Measurements from ENCODE around the gene PLPPR4. TPM values are rescaled to one million over a fixed set of nuclear protein-coding genes. Genes with fewer than 3 reads are reported as not detected.
"Not testable (repeated sequence)": the region's sequence is repeated elsewhere in the genome, so short reads cannot be mapped to it uniquely, and the experiment has no call there.

PLPPR4 gene
- total RNA-seq, 1 donor from 2014 or later = 0.24 TPM

DNA sequence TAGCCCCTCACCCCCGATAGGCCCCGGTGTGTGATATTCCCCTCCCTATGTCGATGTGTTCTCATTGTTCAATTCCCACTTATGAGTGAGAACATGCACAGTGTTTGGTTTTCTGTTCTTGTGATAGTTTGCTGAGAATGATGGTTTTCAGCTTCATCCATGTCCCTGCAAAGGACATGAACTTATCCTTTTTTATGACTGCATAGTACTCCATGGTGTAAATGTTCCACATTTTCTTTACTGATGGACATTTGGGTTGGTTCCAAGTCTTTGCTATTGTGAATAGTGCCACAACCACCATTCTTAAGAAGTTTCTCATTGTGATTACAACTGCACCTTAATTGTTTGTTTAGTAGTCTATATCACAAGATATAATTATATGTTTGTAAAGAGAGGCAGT lies 3.9 kb upstream of the PLPPR4 start:
- intact Hi-C loops (cut with DNase I) = loop anchor here (10.0 kb wide), 1 partner anchor 66 kb away; no protein-coding TSS in a partner anchor
- DNase-seq (ENCODE audit: missing footprints); ATAC-seq: not testable (repeated sequence)

DNA sequence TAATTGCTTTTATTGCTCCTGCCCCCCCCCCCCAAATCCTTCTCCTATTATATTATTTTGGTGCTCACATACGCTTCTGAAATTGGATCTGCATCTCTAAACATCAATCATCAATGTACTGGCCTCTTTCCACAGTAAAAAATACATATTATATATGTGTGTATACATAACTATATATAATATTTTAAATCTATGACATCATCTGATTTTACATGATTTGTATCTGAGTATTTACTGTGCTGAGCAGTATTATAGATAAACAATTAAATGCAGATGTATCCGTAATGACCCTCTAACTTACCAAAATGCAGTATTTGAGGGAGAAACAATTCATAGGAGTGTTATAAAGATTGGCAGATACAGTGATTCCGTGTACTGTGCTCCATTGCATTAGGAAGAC lies 832 bp downstream of the PLPPR4 start:
- ATAC-seq (no peak), DNase-seq (ENCODE audit: missing footprints) (no peak)
- intact Hi-C loops (cut with DNase I) = loop anchor here (10.0 kb wide), 1 partner anchor 70 kb away; no protein-coding TSS in a partner anchor

DNA sequence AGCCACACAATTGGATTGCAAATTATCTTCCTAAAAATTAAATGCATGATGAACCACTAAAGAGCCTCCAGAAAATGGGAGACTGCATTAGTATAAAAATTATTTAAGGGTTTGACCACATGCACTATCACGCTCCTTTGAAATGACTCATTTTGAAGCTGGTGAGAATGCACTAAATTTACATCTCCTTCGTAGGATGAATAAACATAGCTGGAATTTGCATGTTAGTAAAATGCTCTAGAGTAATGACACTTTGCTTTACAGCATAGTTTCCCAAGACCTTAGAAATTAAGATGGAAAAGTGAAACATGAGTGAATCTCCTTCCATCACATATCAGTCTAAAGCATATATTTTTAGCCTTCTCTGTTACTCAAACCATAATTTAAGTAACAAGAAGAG lies 2.4 kb downstream of the PLPPR4 start:
- intact Hi-C loops (cut with DNase I) = loop anchor here (10.0 kb wide), 1 partner anchor 72 kb away; no protein-coding TSS in a partner anchor
- DNase-seq (ENCODE audit: missing footprints) = no peak
- no peak for ATAC-seq

DNA sequence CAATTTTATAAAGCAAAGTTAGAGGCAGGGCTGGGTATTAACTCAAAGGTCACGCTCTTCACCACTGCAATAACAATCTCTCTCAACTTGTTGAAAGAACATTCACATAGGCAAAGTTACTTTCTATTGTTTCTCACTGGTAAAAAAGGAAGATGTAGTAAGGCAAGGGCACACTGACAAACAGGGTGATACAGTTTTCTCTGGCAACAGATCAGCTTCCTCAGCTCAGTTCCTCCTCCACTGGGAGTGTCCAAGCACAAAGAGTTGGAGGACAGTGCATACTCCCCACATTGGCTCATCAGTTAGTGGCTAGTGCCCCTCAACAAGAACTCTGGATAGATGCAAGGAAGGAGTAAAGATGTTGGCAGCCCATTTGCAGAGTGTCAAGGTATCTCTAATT lies 3.7 kb downstream of the PLPPR4 start:
- DNase-seq (ENCODE audit: missing footprints) (no peak), ATAC-seq (no peak)
- intact Hi-C loops (cut with DNase I) = loop anchor here (10.0 kb wide), 1 partner anchor 73 kb away; no protein-coding TSS in a partner anchor

DNA sequence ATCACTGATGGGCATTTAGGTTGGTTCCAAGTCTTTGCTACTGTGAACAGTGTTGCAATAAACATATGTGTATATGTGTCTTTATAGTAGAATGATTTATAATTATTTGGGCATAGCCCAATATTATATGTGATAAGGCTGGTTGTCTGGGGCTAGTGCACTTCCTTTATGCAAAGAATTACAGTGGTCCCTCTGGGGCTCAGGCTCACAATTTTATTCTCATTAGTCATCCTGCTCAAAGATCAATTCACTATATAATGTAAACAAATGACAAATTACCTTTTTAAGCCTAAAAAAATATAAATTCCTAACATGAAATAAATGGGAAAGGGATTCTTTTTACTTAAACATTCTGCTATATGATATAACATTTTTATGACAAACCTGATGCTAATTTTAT lies 5.0 kb downstream of the PLPPR4 start:
- intact Hi-C loops (cut with DNase I) = loop anchor here (10.0 kb wide), 1 partner anchor 75 kb away; no protein-coding TSS in a partner anchor
- ATAC-seq (no peak), DNase-seq (ENCODE audit: missing footprints) (no peak)

DNA sequence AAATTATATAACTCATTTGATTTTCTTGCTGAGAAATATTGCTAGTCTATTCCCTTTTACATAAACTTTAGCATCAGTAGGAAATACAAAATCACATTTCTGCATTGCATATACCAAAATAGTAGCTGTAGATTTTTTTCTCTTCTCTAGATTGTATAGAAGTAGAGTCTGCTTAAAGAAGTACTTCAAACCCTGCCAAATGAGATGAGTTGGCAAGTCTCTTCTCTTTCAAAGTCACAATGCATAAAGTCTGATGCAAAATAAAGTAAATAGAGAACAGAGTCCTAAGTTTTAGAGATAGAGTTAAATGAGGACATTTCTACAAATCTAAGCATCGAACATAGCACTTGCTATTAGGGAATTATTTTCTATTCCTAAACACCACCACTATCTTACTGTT lies 6.4 kb downstream of the PLPPR4 start:
- intact Hi-C loops (cut with DNase I) = no loop called here
- no peak for ATAC-seq
- DNase-seq (ENCODE audit: missing footprints) = no peak

DNA sequence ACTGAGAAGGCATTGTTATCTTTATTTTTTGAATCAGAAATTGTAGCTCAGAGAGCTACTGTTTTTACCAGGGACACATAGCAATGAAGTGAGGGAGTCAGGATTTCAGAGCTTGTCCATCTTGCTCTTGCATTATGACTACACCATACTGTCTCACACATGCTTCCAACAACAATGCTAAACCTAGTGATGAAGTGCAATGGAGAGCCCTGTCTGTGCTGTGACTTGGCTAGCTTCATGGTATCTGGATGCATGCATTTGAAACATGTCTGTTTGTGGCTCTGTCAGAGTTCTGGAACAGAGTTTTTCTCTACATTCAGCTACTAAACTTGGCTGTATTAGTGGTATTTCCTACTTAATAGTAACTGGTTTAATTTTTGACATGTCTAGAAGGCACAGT lies 7.0 kb downstream of the PLPPR4 start:
- ATAC-seq = no peak
- no peak for DNase-seq (ENCODE audit: missing footprints)
- intact Hi-C loops (cut with DNase I) = no loop called here

DNA sequence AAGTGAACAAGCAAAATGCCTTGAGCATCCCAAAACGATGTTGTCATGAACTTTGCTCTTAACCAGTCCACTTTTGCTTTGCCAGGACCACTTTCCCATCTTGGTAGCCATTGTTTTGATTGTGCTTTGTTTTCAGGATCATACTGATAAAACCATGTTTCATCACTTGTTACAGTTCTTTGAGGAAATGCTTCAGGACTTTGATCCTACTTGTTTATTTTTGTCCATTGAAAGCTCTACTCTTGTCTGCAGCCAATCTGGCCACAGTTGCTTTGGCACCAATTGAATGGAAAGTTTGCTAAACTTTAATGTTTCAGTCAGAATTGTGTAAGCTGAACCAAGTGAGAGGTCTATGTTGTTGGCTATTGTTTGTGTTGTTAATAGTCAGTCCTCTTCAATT lies 12.8 kb downstream of the PLPPR4 start:
- ATAC-seq (no peak), DNase-seq (ENCODE audit: missing footprints) (no peak)
- intact Hi-C loops (cut with DNase I) = no loop called here

DNA sequence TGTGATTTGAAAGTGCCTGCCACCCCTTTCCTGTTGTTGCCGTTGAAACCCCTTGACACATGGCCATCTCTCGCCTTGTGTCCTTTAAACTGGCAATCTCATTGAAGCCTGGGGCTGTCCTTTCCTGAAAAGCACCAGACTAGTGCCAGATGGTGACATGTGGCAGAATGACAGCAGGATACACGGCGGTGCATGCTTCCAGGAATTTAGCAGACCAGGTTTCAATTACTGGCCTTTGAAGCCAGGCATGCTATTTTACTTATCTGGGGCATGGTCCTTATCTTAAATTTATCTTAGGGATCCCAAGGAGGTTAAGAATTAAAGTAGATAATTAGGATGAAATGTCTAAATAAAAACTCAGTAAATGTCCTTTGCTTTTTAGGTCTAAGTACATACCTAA lies 15.2 kb downstream of the PLPPR4 start:
- ATAC-seq (no peak), DNase-seq (ENCODE audit: missing footprints) (no peak)
- intact Hi-C loops (cut with DNase I) = no loop called here

DNA sequence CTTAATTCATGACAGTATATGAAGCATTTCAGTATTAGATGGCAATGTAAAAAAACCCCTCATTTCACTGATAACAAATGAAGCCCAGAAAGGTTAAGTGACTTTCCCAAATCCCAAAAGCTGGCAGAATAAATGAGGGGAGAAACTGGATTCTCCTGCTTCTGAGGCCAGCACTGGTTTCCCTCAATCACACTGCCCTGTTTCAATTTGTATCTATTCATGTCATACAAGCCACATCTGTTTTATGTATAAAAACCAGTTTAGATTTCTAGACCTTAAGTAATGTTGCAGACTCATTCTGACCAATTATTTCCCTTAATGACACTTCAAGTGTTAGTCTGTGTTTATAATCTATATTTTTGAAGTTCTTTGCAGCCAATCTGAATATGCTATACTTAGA lies 16.8 kb downstream of the PLPPR4 start:
- no peak for ATAC-seq
- no peak for DNase-seq (ENCODE audit: missing footprints)
- intact Hi-C loops (cut with DNase I) = no loop called here

DNA sequence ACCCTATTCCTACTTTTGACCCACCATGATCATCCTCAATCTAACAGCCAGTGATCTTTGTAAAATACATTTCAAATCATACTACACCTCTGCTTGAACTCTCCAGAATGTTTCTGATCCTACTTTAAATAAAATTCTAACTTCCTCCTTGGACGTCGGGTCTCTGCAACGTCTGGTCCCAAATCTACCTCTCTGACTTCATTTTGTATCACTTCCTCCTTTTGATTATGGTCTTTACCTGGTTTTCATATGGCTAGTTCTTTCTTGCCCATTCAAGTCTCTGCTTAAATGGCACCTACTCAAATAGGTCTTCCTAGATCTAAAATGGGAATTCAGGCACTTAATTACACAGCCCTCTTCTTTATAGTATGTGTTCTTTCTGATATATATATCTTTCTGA lies 18.2 kb downstream of the PLPPR4 start:
- ATAC-seq = no peak
- no peak for DNase-seq (ENCODE audit: missing footprints)
- intact Hi-C loops (cut with DNase I) = no loop called here

DNA sequence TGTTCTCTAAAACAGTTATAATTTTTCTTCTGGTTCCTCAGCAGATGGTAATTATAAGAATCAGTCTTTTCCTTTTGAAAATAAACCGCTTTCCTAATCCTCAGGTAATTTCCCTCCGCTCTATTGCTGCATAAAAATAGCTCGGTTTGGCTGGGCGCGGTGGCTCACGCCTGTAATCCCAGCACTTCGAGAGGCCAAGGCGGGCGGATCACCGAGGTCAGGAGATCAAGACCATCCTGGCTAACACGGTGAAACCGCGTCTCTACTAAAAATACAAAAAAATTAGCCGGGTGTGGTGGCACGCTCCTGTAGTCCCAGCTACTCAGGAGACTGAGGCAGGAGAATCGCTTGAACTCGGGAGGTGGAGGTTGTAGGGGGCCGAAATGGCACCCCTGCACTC lies 19.2 kb downstream of the PLPPR4 start:
- ATAC-seq; DNase-seq (ENCODE audit: missing footprints); intact Hi-C loops (cut with DNase I): not testable (repeated sequence)

DNA sequence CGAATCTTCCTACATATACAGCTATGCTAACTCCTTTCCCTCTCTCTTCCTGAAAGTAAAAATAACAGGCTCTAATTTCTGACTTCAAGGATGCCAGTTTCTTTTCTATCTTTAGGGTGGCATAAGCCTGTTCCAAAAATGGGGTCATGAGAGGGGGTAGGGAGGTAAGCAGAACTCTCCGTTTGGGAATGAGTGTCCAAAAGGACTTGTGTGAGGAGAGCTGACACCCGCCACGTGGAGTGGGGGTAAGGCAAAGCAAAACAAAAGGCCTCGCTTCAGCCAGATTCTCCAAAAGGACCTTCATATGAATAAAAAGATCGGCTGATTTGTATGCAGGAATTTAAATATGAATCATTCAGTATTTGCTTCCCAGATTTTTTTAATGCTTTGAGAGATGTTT lies 28.6 kb downstream of the PLPPR4 start:
- intact Hi-C loops (cut with DNase I) = no loop called here
- no peak for DNase-seq (ENCODE audit: missing footprints)
- no peak for ATAC-seq

DNA sequence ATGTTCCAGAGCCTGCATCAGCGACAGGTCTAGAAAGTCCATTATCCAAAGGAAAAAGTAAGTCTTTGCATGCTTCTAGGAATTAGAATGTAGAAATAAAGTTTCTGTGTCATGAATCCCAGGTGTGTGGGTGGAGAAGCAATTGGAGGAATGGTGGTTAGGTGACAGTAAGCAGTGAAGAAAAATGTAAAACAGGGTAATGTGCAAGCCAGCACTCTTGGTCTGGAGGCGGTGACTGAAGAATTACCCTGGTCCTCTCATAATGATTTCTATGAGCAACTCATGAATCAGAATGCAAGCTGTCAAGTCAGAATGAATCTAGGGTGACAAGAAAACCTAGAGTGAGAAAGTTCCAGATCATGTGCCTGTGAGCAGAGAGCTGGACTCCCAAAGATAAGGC lies 33.6 kb downstream of the PLPPR4 start:
- no peak for ATAC-seq
- intact Hi-C loops (cut with DNase I) = no loop called here
- no peak for DNase-seq (ENCODE audit: missing footprints)

DNA sequence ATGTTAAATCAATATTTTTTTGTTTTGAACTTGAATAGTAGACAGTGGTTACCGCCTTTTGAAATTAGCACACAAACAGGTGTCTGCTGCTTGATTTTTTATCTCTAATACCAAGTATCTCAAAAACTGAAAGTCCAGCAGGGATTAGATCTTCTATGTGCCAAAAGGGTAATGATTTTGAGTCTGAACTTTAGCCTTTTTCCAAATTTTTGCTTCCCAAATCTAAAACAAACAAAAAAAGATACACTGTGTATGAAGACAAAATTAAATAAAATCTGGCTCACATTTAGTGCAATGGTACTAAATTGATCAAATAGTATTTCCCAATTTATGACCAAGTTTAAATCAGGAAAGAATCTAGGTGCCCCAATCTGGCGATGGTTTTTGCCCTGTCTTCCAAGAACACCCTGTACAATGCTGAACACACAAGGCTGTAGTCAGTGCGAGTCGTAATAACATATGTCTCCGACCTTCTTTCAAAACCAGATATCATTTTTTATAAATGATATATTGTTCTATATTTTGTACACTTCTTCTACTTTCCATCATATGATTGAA lies 40.5 kb downstream of the PLPPR4 start:
- intact Hi-C loops (cut with DNase I) = no loop called here
- ATAC-seq (no peak), DNase-seq (ENCODE audit: missing footprints) (no peak)

DNA sequence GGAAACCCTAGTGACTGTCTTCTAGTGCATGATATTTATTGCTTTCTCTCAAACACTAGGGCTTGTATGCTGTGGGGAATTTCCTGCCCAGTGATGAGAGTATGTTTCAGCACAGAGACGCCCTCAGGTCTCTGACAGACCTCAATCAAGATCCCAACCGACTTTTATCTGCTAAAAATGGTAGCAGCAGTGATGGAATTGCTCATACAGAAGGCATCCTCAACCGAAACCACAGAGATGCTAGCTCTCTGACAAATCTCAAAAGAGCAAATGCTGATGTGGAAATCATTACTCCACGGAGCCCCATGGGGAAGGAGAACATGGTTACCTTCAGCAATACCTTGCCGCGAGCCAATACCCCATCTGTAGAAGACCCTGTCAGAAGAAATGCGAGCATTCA lies 41.3 kb downstream of the PLPPR4 start:
- intact Hi-C loops (cut with DNase I) = no loop called here
- DNase-seq (ENCODE audit: missing footprints) (no peak), ATAC-seq (no peak)

DNA sequence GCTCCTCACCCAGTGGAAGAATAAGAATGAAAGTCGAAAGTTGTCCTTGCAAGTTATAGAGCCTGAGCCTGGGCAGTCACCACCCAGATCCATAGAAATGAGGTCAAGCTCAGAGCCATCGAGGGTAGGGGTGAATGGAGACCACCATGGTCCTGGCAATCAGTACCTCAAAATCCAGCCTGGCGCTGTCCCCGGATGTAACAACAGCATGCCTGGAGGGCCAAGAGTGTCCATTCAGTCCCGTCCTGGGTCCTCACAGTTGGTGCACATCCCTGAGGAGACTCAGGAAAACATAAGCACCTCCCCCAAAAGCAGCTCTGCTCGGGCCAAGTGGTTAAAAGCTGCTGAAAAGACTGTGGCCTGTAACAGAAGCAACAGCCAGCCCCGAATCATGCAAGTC lies 41.8 kb downstream of the PLPPR4 start:
- peak; percentile 58 for DNase-seq (ENCODE audit: missing footprints)
- intact Hi-C loops (cut with DNase I) = no loop called here
- ATAC-seq = no peak

DNA sequence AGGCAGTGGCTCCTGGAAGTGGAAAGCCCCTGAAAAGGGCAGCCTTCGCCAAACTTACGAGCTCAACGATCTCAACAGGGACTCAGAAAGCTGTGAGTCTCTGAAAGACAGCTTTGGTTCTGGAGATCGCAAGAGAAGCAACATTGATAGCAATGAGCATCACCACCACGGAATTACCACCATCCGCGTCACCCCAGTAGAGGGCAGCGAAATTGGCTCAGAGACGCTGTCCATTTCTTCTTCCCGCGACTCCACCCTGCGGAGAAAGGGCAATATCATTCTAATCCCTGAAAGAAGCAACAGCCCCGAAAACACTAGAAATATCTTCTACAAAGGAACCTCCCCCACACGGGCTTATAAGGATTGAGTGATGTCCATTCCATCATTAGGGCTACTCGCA lies 42.4 kb downstream of the PLPPR4 start:
- intact Hi-C loops (cut with DNase I) = no loop called here
- DNase-seq (ENCODE audit: missing footprints) = no peak
- ATAC-seq = no peak

DNA sequence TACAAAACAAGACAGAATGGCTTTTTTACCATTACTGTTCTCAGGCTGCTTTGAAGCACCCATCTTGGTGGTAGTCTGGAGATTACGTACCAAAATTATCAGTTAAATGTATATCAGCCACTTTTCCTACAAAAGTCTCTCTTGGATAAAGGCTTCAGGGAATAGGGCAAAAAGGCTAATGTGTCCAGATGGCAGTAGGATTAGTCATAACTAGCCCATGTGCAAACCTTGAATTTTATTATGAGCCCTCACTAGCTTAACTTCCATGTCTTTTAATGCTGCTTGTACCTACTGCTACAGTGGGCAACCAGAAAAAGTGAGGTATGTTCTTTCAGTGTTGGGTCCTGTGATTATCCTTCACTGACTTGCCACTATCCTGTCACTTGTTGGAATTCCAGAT lies 51.0 kb downstream of the PLPPR4 start:
- DNase-seq (ENCODE audit: missing footprints) (no peak), ATAC-seq (no peak)
- intact Hi-C loops (cut with DNase I) = no loop called here

DNA sequence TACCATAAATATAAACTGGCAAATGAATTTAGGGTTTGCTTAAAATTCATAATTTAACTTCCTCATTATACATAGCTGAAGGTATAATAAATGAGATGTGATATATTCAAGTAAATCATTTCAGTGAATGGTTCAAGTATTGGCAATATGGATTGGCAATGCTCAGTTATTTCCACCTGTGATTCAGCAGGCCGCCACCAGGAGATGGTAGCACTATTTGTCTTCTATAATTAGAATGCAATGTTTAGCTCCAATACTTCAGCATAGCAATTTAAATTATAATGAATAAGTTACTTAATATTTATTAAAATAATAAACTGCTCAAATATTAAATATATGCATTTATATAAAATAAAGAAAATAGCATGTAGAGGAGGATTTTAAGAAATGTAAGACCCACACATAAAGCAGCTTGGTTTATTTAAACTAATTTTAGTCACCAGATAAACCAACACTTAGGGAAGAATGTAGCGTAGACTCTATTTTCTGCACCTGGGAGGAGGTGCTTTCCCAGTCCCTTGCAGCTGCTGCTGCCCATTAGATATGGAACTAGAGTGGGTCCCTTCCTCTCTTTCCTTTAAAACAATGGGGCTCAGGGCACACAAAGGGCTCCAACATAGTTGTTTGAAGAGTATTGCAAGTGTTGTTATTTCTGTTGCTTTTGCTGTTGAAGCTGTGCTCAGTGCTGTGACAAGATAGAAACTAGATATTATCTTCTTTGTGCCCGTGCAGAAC lies 62.1 kb downstream of the PLPPR4 start:
- DNase-seq (ENCODE audit: missing footprints) (peak; percentile 34), ATAC-seq (no peak)
- intact Hi-C loops (cut with DNase I) = no loop called here

DNA sequence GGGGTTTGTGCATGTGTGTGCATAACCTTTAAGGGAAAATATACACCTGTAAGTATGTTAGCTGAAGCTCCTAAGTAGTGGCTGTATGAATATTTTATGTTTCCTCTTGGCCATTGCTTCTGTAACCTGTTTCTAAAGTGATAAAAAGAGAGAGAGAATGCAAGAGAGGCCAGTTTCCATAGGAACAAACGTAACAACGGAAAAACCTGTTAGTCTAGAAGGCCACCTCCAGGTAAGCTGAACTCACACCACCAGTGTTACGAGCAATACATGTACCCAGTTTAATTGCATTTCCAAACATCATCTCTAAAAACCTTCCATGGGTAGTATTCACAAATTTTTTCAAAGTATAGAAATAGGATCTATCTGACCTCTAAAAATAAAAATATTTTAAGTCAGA lies 63.1 kb downstream of the PLPPR4 start:
- DNase-seq (ENCODE audit: missing footprints) (no peak), ATAC-seq (no peak)
- intact Hi-C loops (cut with DNase I) = no loop called here

Data from Right ventricle myocardium inferior (tissue), 1 donor.